Superior temporal gyrus (tissue), 1 donor: Measurements from ENCODE around the gene AFDN.

Experiments used
- DNase-seq: peaks from one replicate; pipeline ENCODE4 v3.0.0-alpha.2; 2016; ENCODE audit errors: extremely low spot score

Gene AFDN

DNA sequence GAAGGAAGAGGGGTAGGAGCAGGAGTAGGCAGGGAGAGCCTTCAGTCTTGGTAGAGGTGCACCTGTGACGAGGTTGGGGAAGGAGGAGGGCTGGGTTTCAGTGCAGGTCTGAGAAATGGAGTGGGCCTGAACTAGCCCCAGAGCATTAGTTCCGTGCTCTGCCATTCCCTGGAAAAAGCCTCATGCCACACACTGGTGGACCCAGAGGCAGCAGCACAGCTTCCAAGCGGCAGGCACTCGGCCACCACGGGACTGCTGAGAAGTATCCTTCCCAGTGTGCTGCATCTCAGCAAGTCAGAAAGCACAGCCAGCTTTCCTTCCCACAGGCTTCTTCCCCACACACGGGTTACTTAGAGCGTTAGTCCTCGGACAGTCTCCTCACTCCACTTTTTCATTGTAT, 93.5 kb downstream of the AFDN start:
- no peak for DNase-seq

DNA sequence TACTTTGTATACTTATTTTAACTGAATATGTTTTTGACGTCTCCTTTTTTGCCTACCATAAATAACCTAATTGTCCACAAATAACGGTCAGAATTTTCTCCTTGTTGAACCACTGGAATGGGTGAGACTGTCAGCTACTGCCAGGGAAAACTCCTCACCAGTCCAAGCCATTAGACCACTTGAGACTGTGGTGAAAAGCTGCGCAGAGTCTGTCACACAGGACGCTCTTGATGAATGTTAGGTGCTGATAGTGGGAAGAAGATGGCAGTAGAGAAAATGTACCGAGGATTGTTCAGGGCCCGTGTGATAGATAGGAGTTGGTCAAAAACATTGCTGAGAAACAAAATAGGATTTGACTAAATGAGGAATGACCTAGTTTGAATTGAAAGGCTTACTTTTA, 95.1 kb downstream of the AFDN start:
- DNase-seq = peak; percentile 52

DNA sequence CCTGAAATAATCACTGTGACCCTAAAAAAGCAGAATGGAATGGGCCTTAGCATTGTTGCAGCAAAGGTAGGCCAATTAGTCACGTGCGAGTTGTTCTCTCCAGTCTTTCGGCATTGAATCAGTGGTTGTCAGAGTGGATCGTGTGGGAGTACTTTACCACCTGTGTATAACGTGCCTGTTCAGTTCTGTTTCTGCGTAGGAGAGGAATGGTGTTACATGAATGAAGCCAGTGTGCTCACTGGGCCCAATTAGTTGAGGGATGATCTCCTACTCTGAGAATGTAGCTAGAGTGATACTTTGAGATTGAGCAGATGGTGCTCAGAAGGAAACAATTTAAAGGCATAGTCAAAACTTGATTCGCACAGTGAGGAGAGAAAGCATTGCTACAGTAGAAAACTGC, 98.3 kb downstream of the AFDN start:
- peak; percentile 48 for DNase-seq

GRCh38 chr6:167927246-167927645, 100.5 kb downstream of the AFDN start:
- no peak for DNase-seq

DNA sequence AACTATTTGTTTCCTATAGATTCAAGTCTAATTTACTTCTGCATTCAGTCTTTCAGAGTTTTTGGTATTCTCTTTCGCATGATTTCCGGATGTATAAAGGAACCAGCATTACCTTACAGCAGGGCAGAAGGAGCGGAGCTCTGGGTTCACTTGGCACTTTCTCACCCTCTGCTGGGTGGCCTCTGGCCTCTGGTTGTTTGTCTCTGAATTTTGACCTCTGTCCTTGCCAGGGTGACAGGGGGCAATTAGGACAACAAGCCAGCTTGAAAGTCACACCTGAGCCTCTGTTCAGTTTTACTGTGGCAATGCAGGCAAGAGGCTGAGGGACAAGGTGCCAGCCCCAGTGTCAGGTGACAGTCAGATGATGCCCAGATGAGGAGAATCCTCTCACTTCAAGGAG, 101.4 kb downstream of the AFDN start:
- no peak for DNase-seq

DNA sequence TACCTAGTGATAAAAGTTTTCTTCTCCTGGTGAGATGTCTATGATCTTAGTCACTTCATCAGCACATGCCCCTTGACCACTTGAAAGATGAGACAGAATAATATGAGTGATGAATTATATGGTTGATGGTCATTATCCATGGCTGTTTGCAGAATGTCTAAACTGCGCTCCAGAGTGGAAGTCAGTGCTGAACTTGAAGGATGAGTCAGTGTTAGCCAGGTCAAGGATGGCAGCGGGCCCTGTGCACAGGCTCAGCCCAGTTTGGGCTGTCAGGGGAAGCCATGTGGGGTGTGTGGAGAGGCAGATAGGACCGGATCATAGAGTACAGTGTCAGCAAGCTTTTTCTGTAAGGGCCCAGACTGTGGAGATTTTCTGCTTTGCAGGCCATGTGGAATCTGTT, 103.6 kb downstream of the AFDN start:
- no peak for DNase-seq

GRCh38 chr6:167932468-167933276, 106.0 kb downstream of the AFDN start:
- DNase-seq = no peak

DNA sequence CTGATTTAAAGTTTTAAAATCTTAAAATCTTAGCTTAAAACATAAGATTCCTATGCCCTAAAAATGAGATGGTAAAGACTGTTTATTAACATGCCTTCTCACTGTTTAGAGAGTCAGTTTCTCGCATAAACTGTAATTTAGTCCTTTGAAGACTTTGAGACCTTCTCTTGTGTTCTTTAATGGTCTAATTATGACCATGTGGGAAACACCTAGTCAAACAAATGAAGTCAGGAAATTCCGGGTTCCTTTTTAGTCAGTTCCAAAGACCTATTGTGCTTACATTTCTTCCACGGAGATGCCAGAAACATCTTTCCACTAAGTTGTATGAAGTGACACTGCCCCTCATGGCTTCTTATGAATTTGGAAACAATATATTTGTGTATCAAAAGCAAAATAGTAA, 106.6 kb downstream of the AFDN start:
- DNase-seq = no peak

- DNase-seq = no peak
These were observed 107.1 kb downstream of the AFDN start for GRCh38 chr6:167933847-167934246.

DNA sequence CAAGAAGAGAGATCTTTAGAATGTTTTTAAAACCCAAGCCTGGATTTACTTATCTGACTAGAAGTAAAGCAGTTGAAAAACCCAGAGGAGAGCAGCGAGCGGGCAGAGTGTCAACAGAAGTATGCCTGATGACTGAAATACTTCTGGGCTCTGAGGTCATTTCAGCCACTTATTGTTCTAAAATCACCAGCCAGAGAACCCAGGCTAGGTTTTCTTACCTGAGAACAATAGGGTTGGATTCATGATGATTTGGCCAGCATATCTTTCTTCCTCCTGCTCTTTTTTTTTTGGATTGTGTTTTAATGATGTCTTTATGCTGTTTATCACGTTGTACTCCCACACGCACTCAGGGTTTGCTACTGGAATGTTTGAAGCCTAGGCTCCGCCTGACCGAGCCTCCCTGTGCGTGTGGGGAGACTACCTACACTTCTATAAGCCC, 107.7 kb downstream of the AFDN start:
- DNase-seq = no peak

- DNase-seq = no peak
These were observed 109.3 kb downstream of the AFDN start for GRCh38 chr6:167936051-167936450.

DNA sequence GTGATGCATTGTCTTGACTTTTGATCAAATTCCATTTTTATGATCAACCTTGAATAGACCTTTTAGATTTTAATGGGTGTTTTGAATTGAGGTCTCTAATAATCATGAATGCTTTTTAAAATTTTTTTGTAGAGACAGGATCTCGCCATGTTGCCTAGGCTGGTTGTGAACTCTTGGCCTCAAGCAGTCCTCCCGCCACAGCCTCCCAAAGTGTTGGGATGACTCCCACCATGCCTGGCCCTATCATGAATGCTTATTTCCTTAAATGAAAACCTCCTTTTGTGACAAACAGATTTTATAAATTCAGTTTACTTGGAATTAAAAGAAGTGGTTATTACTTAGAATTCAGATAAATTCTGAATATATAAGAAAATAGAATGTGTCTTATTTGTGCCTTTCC, 110.6 kb downstream of the AFDN start:
- DNase-seq = no peak

- no peak for DNase-seq
These were observed 111.5 kb downstream of the AFDN start for GRCh38 chr6:167937948-167938911.

- DNase-seq = no peak
These were observed 115.1 kb downstream of the AFDN start for GRCh38 chr6:167941822-167942221.

- DNase-seq = no peak
These were observed 117.4 kb downstream of the AFDN start for GRCh38 chr6:167944130-167944529.

DNA sequence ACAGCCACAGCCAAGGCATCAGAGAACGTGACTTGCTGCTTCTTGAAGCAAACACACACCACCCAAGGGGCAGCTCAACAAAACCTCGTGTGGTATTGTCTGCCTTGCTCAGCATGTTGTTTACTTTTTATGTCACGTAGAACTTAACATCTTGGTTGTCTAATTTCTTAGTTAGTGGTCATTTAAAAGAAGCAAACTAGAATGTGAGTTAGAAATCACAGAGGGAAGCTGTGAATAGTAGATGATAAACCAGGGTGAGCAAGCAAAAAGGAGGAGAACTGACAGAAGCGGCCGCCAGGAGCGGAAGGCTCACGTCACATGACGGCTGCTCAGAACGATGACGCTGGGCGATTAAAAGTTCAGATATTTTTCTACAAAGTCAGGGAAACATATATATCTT, 119.3 kb downstream of the AFDN start:
- DNase-seq = no peak

GRCh38 chr6:167946604-167947003, 119.9 kb downstream of the AFDN start:
- no peak for DNase-seq

GRCh38 chr6:167947716-167948115, 121.0 kb downstream of the AFDN start:
- no peak for DNase-seq

DNA sequence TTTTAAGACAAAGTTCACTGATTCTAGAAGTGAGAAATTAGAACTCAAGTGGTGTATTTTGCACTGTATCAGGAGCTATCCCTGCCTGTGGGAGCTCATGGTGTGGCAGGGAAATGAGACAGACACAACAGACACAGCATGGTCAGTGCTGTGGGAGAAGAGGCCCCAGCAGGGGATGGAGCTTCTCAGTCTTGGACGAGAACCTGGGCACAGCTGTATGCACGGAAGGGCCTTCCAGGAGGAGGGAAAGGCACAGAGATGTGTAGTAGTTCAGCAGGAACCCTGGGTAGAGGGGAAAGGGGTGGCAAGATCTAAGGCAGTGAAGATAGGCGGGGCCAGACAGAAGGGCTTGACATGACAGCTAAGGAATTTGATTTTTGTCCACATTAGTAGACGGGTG, 122.0 kb downstream of the AFDN start:
- DNase-seq = no peak

DNA sequence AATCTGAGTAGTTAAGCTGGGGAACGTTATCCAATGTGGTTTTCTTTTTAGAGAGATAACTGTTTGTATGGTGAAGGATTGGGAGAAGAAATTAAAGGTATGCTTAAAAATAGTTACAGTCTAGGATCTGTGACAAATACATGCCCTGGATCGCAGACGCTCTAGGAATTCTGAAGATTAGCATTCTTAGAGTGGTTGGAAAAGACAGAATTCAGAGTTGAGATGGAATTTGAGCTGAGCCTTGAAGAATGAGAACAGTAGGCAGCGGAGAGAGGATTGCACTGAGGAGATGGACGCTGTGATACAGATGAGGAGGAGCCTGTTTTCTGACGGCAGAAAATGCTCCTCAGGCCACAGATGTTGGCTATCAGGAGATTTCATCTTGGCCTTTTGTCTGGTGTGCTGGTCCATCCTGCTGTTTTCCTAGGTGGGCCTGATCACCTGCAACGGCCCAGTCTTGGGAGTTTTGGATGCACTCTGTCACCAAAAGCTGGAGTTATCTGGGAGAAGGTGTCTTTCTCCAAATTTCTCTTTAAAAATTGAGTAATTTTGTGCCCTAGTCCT, 122.5 kb downstream of the AFDN start:
- DNase-seq = no peak

DNA sequence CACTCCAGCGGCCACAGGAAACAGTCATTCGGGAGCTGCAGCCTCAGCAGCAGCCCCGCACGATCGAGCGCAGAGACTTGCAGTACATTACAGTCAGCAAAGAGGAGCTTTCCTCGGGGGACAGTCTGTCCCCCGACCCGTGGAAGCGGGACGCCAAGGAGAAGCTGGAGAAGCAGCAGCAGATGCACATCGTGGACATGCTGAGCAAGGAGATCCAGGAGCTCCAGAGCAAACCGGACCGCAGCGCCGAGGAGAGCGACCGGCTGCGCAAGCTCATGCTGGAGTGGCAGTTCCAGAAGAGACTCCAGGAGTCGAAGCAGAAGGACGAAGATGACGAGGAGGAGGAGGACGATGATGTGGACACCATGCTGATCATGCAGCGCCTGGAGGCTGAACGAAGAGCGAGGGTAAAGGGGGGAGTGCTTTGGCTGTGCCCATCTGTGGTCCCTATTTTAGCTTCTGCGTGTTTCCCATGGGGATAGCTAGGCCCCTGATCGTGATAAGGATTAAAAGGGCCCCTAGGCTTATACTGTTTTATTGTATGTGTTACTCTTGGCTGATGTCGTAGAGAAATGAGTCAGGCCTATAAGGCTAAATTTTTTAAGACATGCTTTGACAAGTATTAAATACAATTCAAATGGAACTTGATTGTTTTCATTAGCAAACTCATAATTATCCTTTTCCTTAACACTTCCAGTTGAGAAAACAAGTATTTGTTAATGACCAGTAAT, 125.2 kb downstream of the AFDN start:
- no peak for DNase-seq

- no peak for DNase-seq
These were observed 125.8 kb downstream of the AFDN start for GRCh38 chr6:167952512-167952859.
